Measurements from ENCODE around the gene DROSHA. TPM values are rescaled to one million over a fixed set of nuclear protein-coding genes. Genes with fewer than 3 reads are reported as not detected.

Gene DROSHA
- total and polyA plus RNA-seq, 2 donors (not counting 1 experiment from before 2014, with no cell fraction given): 44.1 to 48.4 TPM

- Histone ChIP-seq H3K4me3 (replicated peaks in 1 of 4; ENCODE audit: control extremely low read depth in 1 of 4, insufficient read depth in 1 of 4, low read depth in 3 of 4, low read length in 4 of 4) (no peak overlapping the region), H3K27me3 (ENCODE audit: control insufficient read depth, insufficient read depth, low read length) (no peaks in the 10 kb centered on the region), H4K20me1 (ENCODE audit: control insufficient read depth, extremely low read depth, insufficient read depth, low read length) (no peaks in the 10 kb centered on the region), H3K4me1 (ENCODE audit: control insufficient read depth, extremely low read depth, insufficient read depth, low read length) (no peaks in the 10 kb centered on the region), H2AFZ (ENCODE audit: low read length) (no peak overlapping the region), H3K9ac (ENCODE audit: insufficient read depth, low read length) (no peak overlapping the region), H3K4me2 (ENCODE audit: extremely low read depth, insufficient read depth, low read length) (no peak overlapping the region), H3K79me2 (ENCODE audit: control insufficient read depth, insufficient read depth, low read length) (no peaks in the 10 kb centered on the region), H3K36me3 (ENCODE audit: control insufficient read depth, insufficient read depth, low read length) (no peaks in the 10 kb centered on the region), H3K9me3 (ENCODE audit: control insufficient read depth, insufficient read depth, low read depth, low read length) (no peaks in the 10 kb centered on the region), H3K27ac (ENCODE audit: insufficient read depth, low read length) (no peak overlapping the region)
- TF ChIP-seq EZH2 (IDR thresholded peaks at IDR 0.05; ENCODE audit: low read length, missing control alignments): no peak
- TF ChIP-seq, protein P1, sequence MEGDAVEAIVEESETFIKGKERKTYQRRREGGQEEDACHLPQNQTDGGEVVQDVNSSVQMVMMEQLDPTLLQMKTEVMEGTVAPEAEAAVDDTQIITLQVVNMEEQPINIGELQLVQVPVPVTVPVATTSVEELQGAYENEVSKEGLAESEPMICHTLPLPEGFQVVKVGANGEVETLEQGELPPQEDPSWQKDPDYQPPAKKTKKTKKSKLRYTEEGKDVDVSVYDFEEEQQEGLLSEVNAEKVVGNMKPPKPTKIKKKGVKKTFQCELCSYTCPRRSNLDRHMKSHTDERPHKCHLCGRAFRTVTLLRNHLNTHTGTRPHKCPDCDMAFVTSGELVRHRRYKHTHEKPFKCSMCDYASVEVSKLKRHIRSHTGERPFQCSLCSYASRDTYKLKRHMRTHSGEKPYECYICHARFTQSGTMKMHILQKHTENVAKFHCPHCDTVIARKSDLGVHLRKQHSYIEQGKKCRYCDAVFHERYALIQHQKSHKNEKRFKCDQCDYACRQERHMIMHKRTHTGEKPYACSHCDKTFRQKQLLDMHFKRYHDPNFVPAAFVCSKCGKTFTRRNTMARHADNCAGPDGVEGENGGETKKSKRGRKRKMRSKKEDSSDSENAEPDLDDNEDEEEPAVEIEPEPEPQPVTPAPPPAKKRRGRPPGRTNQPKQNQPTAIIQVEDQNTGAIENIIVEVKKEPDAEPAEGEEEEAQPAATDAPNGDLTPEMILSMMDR (conservative IDR thresholded peaks at IDR 0.05 in 1 of 2, IDR thresholded peaks at IDR 0.05 in 1 of 2; ENCODE audit: low read depth in 1 of 2, low read length in 2 of 2): no peak
- no peak for DNase-seq (ENCODE audit: low read depth in 2 of 2)
Observed at GRCh38 chr5:31574772-31575171, 42.9 kb upstream of the DROSHA start.

DNA sequence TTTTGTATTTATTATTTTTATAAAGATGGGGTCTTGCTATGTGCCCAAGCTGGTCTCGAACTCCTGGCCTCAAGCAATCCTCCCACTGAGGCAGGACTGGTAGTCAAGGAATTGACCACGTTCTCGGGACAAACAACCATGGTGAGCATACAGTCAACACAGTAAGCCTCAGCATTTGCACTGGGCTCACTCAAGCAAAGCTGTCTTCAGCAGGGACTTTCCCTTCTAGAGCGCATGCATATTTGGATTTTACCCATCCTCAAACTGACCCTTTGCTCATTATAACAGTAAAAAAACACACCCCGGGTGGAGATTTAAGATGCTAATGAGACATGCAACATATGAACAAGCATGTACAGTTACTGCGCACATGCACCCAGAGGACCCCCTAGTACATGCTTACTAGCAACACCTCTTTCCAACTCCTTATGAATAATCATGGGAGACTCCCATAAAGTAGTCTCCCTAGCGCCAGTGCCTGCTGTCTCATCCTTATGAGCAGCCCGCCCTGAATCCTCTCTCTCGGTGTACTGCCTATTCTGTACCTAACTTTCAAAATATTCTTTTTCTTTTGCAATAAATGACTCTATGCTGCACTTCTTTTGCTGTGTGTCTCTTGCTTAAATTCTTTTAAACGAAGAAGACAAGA lies 41.7 kb upstream of the DROSHA start:
- H2AFZ ChIP-seq (ENCODE audit: low read length): no peak overlapping the region
- no peak overlapping the region for H3K4me2 ChIP-seq (ENCODE audit: extremely low read depth, insufficient read depth, low read length)
- no peaks in the 10 kb centered on the region for H3K27me3 ChIP-seq (ENCODE audit: control insufficient read depth, insufficient read depth, low read length)
- H3K79me2 ChIP-seq (ENCODE audit: control insufficient read depth, insufficient read depth, low read length): no peaks in the 10 kb centered on the region
- no peak overlapping the region for H3K4me3 ChIP-seq (replicated peaks in 1 of 4; ENCODE audit: control extremely low read depth in 1 of 4, insufficient read depth in 1 of 4, low read depth in 3 of 4, low read length in 4 of 4)
- no peaks in the 10 kb centered on the region for H3K9me3 ChIP-seq (ENCODE audit: control insufficient read depth, insufficient read depth, low read depth, low read length)
- H4K20me1 ChIP-seq (ENCODE audit: control insufficient read depth, extremely low read depth, insufficient read depth, low read length): no peaks in the 10 kb centered on the region
- TF ChIP-seq EZH2 (IDR thresholded peaks at IDR 0.05; ENCODE audit: low read length, missing control alignments): no peak
- TF ChIP-seq, protein P1 (conservative IDR thresholded peaks at IDR 0.05 in 1 of 2, IDR thresholded peaks at IDR 0.05 in 1 of 2; ENCODE audit: low read depth in 1 of 2, low read length in 2 of 2): no peak
- H3K27ac ChIP-seq (ENCODE audit: insufficient read depth, low read length): no peak overlapping the region
- H3K9ac ChIP-seq (ENCODE audit: insufficient read depth, low read length): no peak overlapping the region
- no peaks in the 10 kb centered on the region for H3K4me1 ChIP-seq (ENCODE audit: control insufficient read depth, extremely low read depth, insufficient read depth, low read length)
- DNase-seq (ENCODE audit: low read depth in 2 of 2): no peak
- H3K36me3 ChIP-seq (ENCODE audit: control insufficient read depth, insufficient read depth, low read length): no peaks in the 10 kb centered on the region

GRCh38 chr5:31569068-31569467 lies 37.2 kb upstream of the DROSHA start:
- H2AFZ ChIP-seq (ENCODE audit: low read length): no peak overlapping the region
- H3K79me2 ChIP-seq (ENCODE audit: control insufficient read depth, insufficient read depth, low read length): no peaks in the 10 kb centered on the region
- DNase-seq (ENCODE audit: low read depth in 2 of 2): no peak
- H3K36me3 ChIP-seq (ENCODE audit: control insufficient read depth, insufficient read depth, low read length): no peaks in the 10 kb centered on the region
- no peak overlapping the region for H3K9ac ChIP-seq (ENCODE audit: insufficient read depth, low read length)
- H3K27ac ChIP-seq (ENCODE audit: insufficient read depth, low read length): no peak overlapping the region
- no peak overlapping the region for H3K4me2 ChIP-seq (ENCODE audit: extremely low read depth, insufficient read depth, low read length)
- no peaks in the 10 kb centered on the region for H3K4me1 ChIP-seq (ENCODE audit: control insufficient read depth, extremely low read depth, insufficient read depth, low read length)
- no peak overlapping the region for H3K4me3 ChIP-seq (replicated peaks in 1 of 4; ENCODE audit: control extremely low read depth in 1 of 4, insufficient read depth in 1 of 4, low read depth in 3 of 4, low read length in 4 of 4)
- TF ChIP-seq EZH2 (IDR thresholded peaks at IDR 0.05; ENCODE audit: low read length, missing control alignments): no peak
- TF ChIP-seq, protein P1 (conservative IDR thresholded peaks at IDR 0.05 in 1 of 2, IDR thresholded peaks at IDR 0.05 in 1 of 2; ENCODE audit: low read depth in 1 of 2, low read length in 2 of 2): no peak
- H3K9me3 ChIP-seq (ENCODE audit: control insufficient read depth, insufficient read depth, low read depth, low read length): no peaks in the 10 kb centered on the region
- no peaks in the 10 kb centered on the region for H3K27me3 ChIP-seq (ENCODE audit: control insufficient read depth, insufficient read depth, low read length)
- no peaks in the 10 kb centered on the region for H4K20me1 ChIP-seq (ENCODE audit: control insufficient read depth, extremely low read depth, insufficient read depth, low read length)

Measured in fibroblast of lung (primary cell).